Skin of body (tissue), 2 donors: ENCODE results near the gene JPH3. TPM values are rescaled to one million over a fixed set of nuclear protein-coding genes. Genes with fewer than 3 reads are reported as not detected.
"Not testable (repeated sequence)": the region's sequence is repeated elsewhere in the genome, so short reads cannot be mapped to it uniquely, and the experiment has no call there.

Source experiments
- DNase-seq: peaks from one replicate; lab custom pipeline; 2025; lab: John Stamatoyannopoulos, UW
- total RNA-seq: library from RNA; depleted of rRNA; stranded (reverse); fragments of >200 nt; gene quantifications from one replicate; pipeline ENCODE4 v1.2.3, GENCODE V29; 2014

The JPH3 gene
- total RNA-seq, 1 donor from 2014 or later, result 0.69 TPM

- no peak for DNase-seq
Measured at GRCh38 chr16:87678618-87679017, 76.3 kb downstream of the JPH3 start.

GRCh38 chr16:87679593-87680271, 77.4 kb downstream of the JPH3 start:
- DNase-seq, result no peak

GRCh38 chr16:87680272-87680644, 78.0 kb downstream of the JPH3 start:
- DNase-seq, result no peak

- DNase-seq, result not testable (repeated sequence)
Measured at GRCh38 chr16:87681051-87681602, 78.8 kb downstream of the JPH3 start.

GRCh38 chr16:87681981-87682570, 79.8 kb downstream of the JPH3 start:
- DNase-seq, result peak; percentile 71

- DNase-seq, result no peak
Measured at GRCh38 chr16:87682852-87683399, 80.6 kb downstream of the JPH3 start.

- DNase-seq, result no peak
Measured at GRCh38 chr16:87684106-87684677, 81.9 kb downstream of the JPH3 start.

GRCh38 chr16:87684711-87685404, 82.5 kb downstream of the JPH3 start:
- no peak for DNase-seq

- DNase-seq, result no peak
Measured at GRCh38 chr16:87685405-87685755, 83.1 kb downstream of the JPH3 start.

GRCh38 chr16:87685766-87686165, 83.5 kb downstream of the JPH3 start:
- no peak for DNase-seq

GRCh38 chr16:87686697-87687096, 84.4 kb downstream of the JPH3 start:
- DNase-seq, result no peak

GRCh38 chr16:87687126-87687910, 85.0 kb downstream of the JPH3 start:
- DNase-seq, result peak; percentile 22

GRCh38 chr16:87687998-87688529, 85.8 kb downstream of the JPH3 start:
- no peak for DNase-seq

- no peak for DNase-seq
Measured at GRCh38 chr16:87688876-87689815, 86.8 kb downstream of the JPH3 start.

- no peak for DNase-seq
Measured at GRCh38 chr16:87689956-87690465, 87.7 kb downstream of the JPH3 start.

GRCh38 chr16:87690911-87691685, 88.8 kb downstream of the JPH3 start:
- no peak for DNase-seq

- DNase-seq, result no peak
Measured at GRCh38 chr16:87691686-87692079, 89.4 kb downstream of the JPH3 start.

- DNase-seq, result no peak
Measured at GRCh38 chr16:87692176-87692575, 89.9 kb downstream of the JPH3 start.

- no peak for DNase-seq
Measured at GRCh38 chr16:87692756-87693155, 90.4 kb downstream of the JPH3 start.
